Measurements from ENCODE around the gene TENM4.

TENM4 gene

GRCh38 chr11:78972590-78972989 is 468.2 kb downstream of the TENM4 start:
- TF ChIP-seq CTCF (conservative IDR thresholded peaks at IDR 0.05; ENCODE audit: low read depth, low read length) = no peak
- H3K4me3 ChIP-seq (ENCODE audit: low read depth, low read length) = no peak overlapping the region

GRCh38 chr11:78972177-78972576 is 468.7 kb downstream of the TENM4 start:
- no peak for TF ChIP-seq CTCF (conservative IDR thresholded peaks at IDR 0.05; ENCODE audit: low read depth, low read length)
- H3K4me3 ChIP-seq (ENCODE audit: low read depth, low read length) = no peak overlapping the region
- no peak for DNase-seq (ENCODE audit: low read depth)

More at GRCh38 chr11:78972590-78972989, 468.2 kb downstream of the TENM4 start:
- no peak for DNase-seq (ENCODE audit: low read depth)

- TF ChIP-seq CTCF (conservative IDR thresholded peaks at IDR 0.05; ENCODE audit: low read depth, low read length) = no peak
- H3K4me3 ChIP-seq (ENCODE audit: low read depth, low read length) = no peak overlapping the region
- no peak for DNase-seq (ENCODE audit: low read depth)
Observed at GRCh38 chr11:78967811-78968210, 473.0 kb downstream of the TENM4 start.

GRCh38 chr11:78965432-78965831 is 475.4 kb downstream of the TENM4 start:
- TF ChIP-seq CTCF (conservative IDR thresholded peaks at IDR 0.05; ENCODE audit: low read depth, low read length) = no peak
- no peak overlapping the region for H3K4me3 ChIP-seq (ENCODE audit: low read depth, low read length)
- no peak for DNase-seq (ENCODE audit: low read depth)

GRCh38 chr11:78961937-78962701 is 478.7 kb downstream of the TENM4 start:
- no peak overlapping the region for H3K4me3 ChIP-seq (ENCODE audit: low read depth, low read length)
- peak; percentile 36 for DNase-seq (ENCODE audit: low read depth)
- no peak for TF ChIP-seq CTCF (conservative IDR thresholded peaks at IDR 0.05; ENCODE audit: low read depth, low read length)

- peak; percentile 72 for TF ChIP-seq CTCF (conservative IDR thresholded peaks at IDR 0.05; ENCODE audit: low read depth, low read length)
- DNase-seq (ENCODE audit: low read depth) = peak; percentile 59
- no peak overlapping the region for H3K4me3 ChIP-seq (ENCODE audit: low read depth, low read length)
Observed at GRCh38 chr11:78961247-78961646, 479.6 kb downstream of the TENM4 start.

- DNase-seq (ENCODE audit: low read depth) = no peak
- H3K4me3 ChIP-seq (ENCODE audit: low read depth, low read length) = no peak overlapping the region
- TF ChIP-seq CTCF (conservative IDR thresholded peaks at IDR 0.05; ENCODE audit: low read depth, low read length) = no peak
Observed at GRCh38 chr11:78958444-78958843, 482.4 kb downstream of the TENM4 start.

Measured in choroid plexus epithelial cell (primary cell).